SK-N-SH (cell line): ENCODE results near the gene GPX2. TPM values are rescaled to one million over a fixed set of nuclear protein-coding genes. Genes with fewer than 3 reads are reported as not detected.
A peak's percentile ranks its signal among the peaks of the same experiment; 100 is the strongest.
"Not testable (repeated sequence)": the region's sequence is repeated elsewhere in the genome, so short reads cannot be mapped to it uniquely, and the experiment has no call there.

ENCODE experiments used
- CTCF ChIA-PET: fragments of 300-600, 350-600 bp; formaldehyde crosslinking; extraction: SDS; loops from one replicate; lab custom pipeline; 2021; lab: Yijun Ruan, JAX
- POLR2A ChIA-PET: fragments of 350-600 bp; sonication (Branson Sonifier 250); formaldehyde crosslinking; extraction: SDS; loops from one replicate; lab custom pipeline; 2020; ENCODE audit warnings: antibody characterized with exemption, inconsistent platforms; lab: Yijun Ruan, JAX
- DNase-seq: peaks from one replicate; pipeline ENCODE4 v3.0.0; 2012
- H2AFZ ChIP-seq: fragments of 200-600 bp; sonication (generic); 2 replicates; pipeline ENCODE4 v1.8.1; 2016; ENCODE audit warnings: antibody characterized with exemption, mild to moderate bottlenecking, low read depth
- H3F3A ChIP-seq: fragments of 200-600 bp; sonication (generic); replicated peaks from 2 replicates; pipeline ENCODE3; 2016; ENCODE audit warnings: antibody characterized with exemption, mild to moderate bottlenecking; ENCODE audit not compliant: insufficient read depth
- H3K27ac ChIP-seq, 2 experiments: fragments of 200-500 bp in 1 of 2; fragments of 200-600 bp in 1 of 2; sonication (Bioruptor generic) in 1 of 2; sonication (generic), shearing (Covaris generic) in 1 of 2; 2 replicates each; pipeline versions ENCODE4 v1.5.1 to v1.6.1; 2014 to 2016; ENCODE audit warnings: low read depth in 2 of 2, inconsistent platforms in 1 of 2, low read length in 1 of 2, mild to moderate bottlenecking in 1 of 2, mixed read lengths in 1 of 2
- H3K27me3 ChIP-seq: fragments of 200-600 bp; sonication (generic), shearing (Covaris generic); 2 replicates; pipeline ENCODE4 v1.6.1; 2016; ENCODE audit warnings: mixed run types; ENCODE audit not compliant: insufficient read depth
- H3K36me3 ChIP-seq, 2 experiments: fragments of 200-500 bp in 1 of 2; fragments of 200-600 bp in 1 of 2; sonication (Bioruptor generic) in 1 of 2; sonication (generic) in 1 of 2; replicated peaks in 1 of 2; 2 replicates each; pipeline versions ENCODE3 to v1.5.1; 2014 to 2016; ENCODE audit warnings: low read length in 1 of 2, mild to moderate bottlenecking in 1 of 2; ENCODE audit not compliant: insufficient read depth in 2 of 2, control insufficient read depth in 1 of 2
- H3K4me1 ChIP-seq, 2 experiments: fragments of 200-500 bp in 1 of 2; fragments of 200-600 bp in 1 of 2; sonication (Bioruptor generic) in 1 of 2; sonication (generic), shearing (Covaris generic) in 1 of 2; 2 replicates each; pipeline versions ENCODE4 v1.5.1 to v1.6.1; 2014 to 2016; ENCODE audit warnings: low read depth in 1 of 2, low read length in 1 of 2, mixed run types in 1 of 2; ENCODE audit not compliant: insufficient read depth in 2 of 2, control insufficient read depth in 1 of 2
- H3K4me2 ChIP-seq: fragments of 200-600 bp; sonication (generic), shearing (Covaris generic); 2 replicates; pipeline ENCODE4 v1.6.1; 2017; ENCODE audit warnings: mixed run types
- H3K4me3 ChIP-seq, 2 experiments: fragments of 200-500 bp in 1 of 2; fragments of 200-600 bp in 1 of 2; sonication (Bioruptor generic) in 1 of 2; sonication (generic), shearing (Covaris generic) in 1 of 2; 2 replicates each; pipeline versions ENCODE4 v1.5.1 to v1.8.1; 2014 to 2016; ENCODE audit warnings: low read depth in 2 of 2, inconsistent platforms in 1 of 2, low read length in 1 of 2, mild to moderate bottlenecking in 1 of 2, mixed read lengths in 1 of 2, moderate library complexity in 1 of 2
- H3K79me2 ChIP-seq: fragments of 200-600 bp; sonication (generic); 2 replicates; pipeline ENCODE4 v1.8.1; 2017; ENCODE audit warnings: mild to moderate bottlenecking; ENCODE audit not compliant: insufficient read depth
- H3K9ac ChIP-seq: fragments of 200-600 bp; sonication (generic); 2 replicates; pipeline ENCODE4 v1.6.1; 2017; ENCODE audit warnings: mixed run types
- H3K9me2 ChIP-seq: fragments of 200-600 bp; sonication (generic); 2 replicates; pipeline ENCODE4 v1.6.1; 2017; ENCODE audit warnings: mixed run types
- H3K9me3 ChIP-seq: fragments of 200-600 bp; sonication (generic); 2 replicates; pipeline ENCODE4 v1.6.1; 2017; ENCODE audit warnings: mixed run types, mild to moderate bottlenecking, moderate library complexity
- H4K20me1 ChIP-seq: fragments of 200-600 bp; sonication (generic); 2 replicates; pipeline ENCODE4 v1.6.1; 2017; ENCODE audit warnings: mild to moderate bottlenecking, mixed run types; ENCODE audit not compliant: insufficient read depth
- CHD2 ChIP-seq: fragments of 150-350 bp; IDR thresholded peaks from 2 replicates; pipeline ENCODE4 v1.6.1; 2018; ENCODE audit warnings: low read length; ENCODE audit not compliant: partially characterized antibody
- ELF1 ChIP-seq: IDR thresholded peaks from 2 replicates; pipeline ENCODE4 v1.4.0; 2012
- EP300 ChIP-seq, 2 experiments: IDR thresholded peaks; 2 replicates each; pipeline versions ENCODE4 v1.4.0 to v1.6.1; 2012; ENCODE audit warnings: borderline replicate concordance in 1 of 2, low read depth in 1 of 2, low read length in 1 of 2
- EZH2phosphoT487 ChIP-seq: fragments of 200-600 bp; sonication (generic); IDR thresholded peaks from 2 replicates; pipeline ENCODE4 v1.6.1; 2017; ENCODE audit warnings: low read depth, mixed run types, mild to moderate bottlenecking, antibody characterized with exemption, moderate library complexity, borderline replicate concordance
- FOSL2 ChIP-seq: IDR thresholded peaks from 2 replicates; pipeline ENCODE4 v1.4.0; 2012; ENCODE audit warnings: low read depth, mild to moderate bottlenecking, moderate library complexity, borderline replicate concordance
- GABPA ChIP-seq: IDR thresholded peaks from 2 replicates; pipeline ENCODE4 v1.4.0; 2012; ENCODE audit warnings: low read depth, mild to moderate bottlenecking
- JUND ChIP-seq: IDR thresholded peaks from 2 replicates; pipeline ENCODE4 v1.4.0; 2012
- NFIC ChIP-seq: IDR thresholded peaks from 2 replicates; pipeline ENCODE4 v1.4.0; 2012; ENCODE audit warnings: borderline replicate concordance
- NRF1 ChIP-seq: IDR thresholded peaks from 2 replicates; pipeline ENCODE4 v1.6.1; 2012; ENCODE audit warnings: low read depth, mild to moderate bottlenecking, low read length
- RCOR1 ChIP-seq: fragments of 150-350 bp; IDR thresholded peaks from 2 replicates; pipeline ENCODE4 v1.6.1; 2017; ENCODE audit warnings: antibody characterized with exemption, low read length
- RXRA ChIP-seq: IDR thresholded peaks from 2 replicates; pipeline ENCODE4 v1.4.0; 2012; ENCODE audit warnings: low read depth, mild to moderate bottlenecking, borderline replicate concordance
- SIN3A ChIP-seq: IDR thresholded peaks from 2 replicates; pipeline ENCODE4 v1.6.1; 2012; ENCODE audit warnings: low read depth, mild to moderate bottlenecking, low read length, moderate library complexity, borderline replicate concordance
- TCF12 ChIP-seq: IDR thresholded peaks from 2 replicates; pipeline ENCODE4 v1.4.0; 2012
- TEAD4 ChIP-seq: IDR thresholded peaks from 2 replicates; pipeline ENCODE4 v1.4.0; 2012; ENCODE audit warnings: mild to moderate bottlenecking, borderline replicate concordance; ENCODE audit not compliant: insufficient read depth
- YY1 ChIP-seq: IDR thresholded peaks from 2 replicates; pipeline ENCODE4 v1.4.0; 2012; ENCODE audit warnings: low read depth, mild to moderate bottlenecking
- ZBTB33 ChIP-seq: IDR thresholded peaks from 2 replicates; pipeline ENCODE4 v1.4.0; 2012; ENCODE audit warnings: low read depth, borderline replicate concordance
- WGBS: methylation state at CpG from one replicate; pipeline ENCODE4 v1.1.6; 2017; ENCODE audit warnings: low lambda C conversion rate; 5-methylcytosine and 5-hydroxymethylcytosine counted together
- polyA plus RNA-seq, 3 experiments: library from polyadenylated mRNA; depleted of rRNA; stranded (reverse); fragments of >200 nt; gene quantifications; 2 replicates each; pipeline ENCODE4 v1.2.3, GENCODE V29; 2012
- TF ChIP-seq, protein P1 (sequence below): fragments of 150-350 bp; IDR thresholded peaks from 2 replicates; pipeline ENCODE4 v1.6.1; 2017; ENCODE audit warnings: antibody characterized with exemption, low read length, low read depth, borderline replicate concordance
- TF ChIP-seq, protein P2 (sequence below): fragments of 150-350 bp; IDR thresholded peaks from 2 replicates; pipeline ENCODE4 v1.6.1; 2016; ENCODE audit warnings: mild to moderate bottlenecking, low read depth, low read length
- TF ChIP-seq, protein P3 (sequence below): IDR thresholded peaks from 2 replicates; pipeline ENCODE4; 2012
- TF ChIP-seq, protein P4 (sequence below): fragments of 200-600 bp; sonication (generic); IDR thresholded peaks from 2 replicates; pipeline ENCODE4 v1.6.1; 2017; ENCODE audit warnings: antibody characterized with exemption, mild to moderate bottlenecking, moderate library complexity

The GPX2 gene
- polyA plus RNA-seq, 1 of the 3 experiments (the other 2 are of a cell fraction), result not detected

DNA sequence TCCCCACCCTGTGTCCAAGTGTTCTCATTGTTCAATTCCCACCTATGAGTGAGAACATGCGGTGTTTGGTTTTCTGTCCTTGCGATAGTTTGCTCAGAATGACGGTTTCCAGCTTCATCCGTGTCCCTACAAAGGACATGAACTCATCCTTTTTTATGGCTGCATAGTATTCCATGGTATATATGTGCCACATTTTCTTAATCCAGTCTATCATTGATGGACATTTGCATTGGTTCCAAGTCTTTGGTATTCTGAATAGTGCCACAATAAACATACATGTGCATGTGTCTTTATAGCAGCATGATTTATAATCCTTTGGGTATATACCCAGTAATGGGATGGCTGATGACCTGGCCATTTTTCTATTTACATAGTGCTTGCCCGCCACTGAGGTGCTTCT lies 29.1 kb downstream of the GPX2 start:
- H3K9me2 ChIP-seq, H3K9me3 ChIP-seq, POLR2A ChIA-PET, H3K36me3 ChIP-seq, H3F3A ChIP-seq, H3K9ac ChIP-seq, H3K27me3 ChIP-seq, DNase-seq, H4K20me1 ChIP-seq: not testable (repeated sequence)
- Histone ChIP-seq H3K4me1 (peaks cover 9 to 12% of the 10 kb centered on the region in 2 experiments; a peak in 3 of 4 replicates), H3K27ac (peak overlapping the region in 1 of 2 experiments; percentile 86; a peak in 1 of 4 replicates), H3K4me3 (peak overlapping the region; percentile 79 to 97; a peak in 3 of 4 replicates), H2AFZ (peak overlapping the region; percentile 91), H3K79me2 (peaks cover 42% of the 10 kb centered on the region), H3K4me2 (peak overlapping the region; percentile 78)
- WGBS, result 63% methylated on average over 5 of the region's 5 CpGs
- CTCF ChIA-PET, result interaction anchor here (2.1 kb wide), 1 partner anchor 112 kb away, joined by 7 read pairs; no protein-coding TSS in a partner anchor

GRCh38 chr14:64912261-64912660 lies 30.3 kb downstream of the GPX2 start:
- TF ChIP-seq EZH2phosphoT487 (no peak), YY1 (no peak), SIN3A (no peak), ELF1 (no peak), GABPA (no peak), CHD2 (no peak), EP300 (IDR thresholded peaks at IDR 0.05; ENCODE audit: borderline replicate concordance in 1 of 2, low read depth in 1 of 2, low read length in 1 of 2) (no peak), TCF12 (no peak), RCOR1 (no peak), FOSL2 (no peak), NRF1 (no peak), JUND (no peak), NFIC (no peak), ZBTB33 (no peak), TEAD4 (no peak), RXRA (no peak)
- TF ChIP-seq, protein P1, sequence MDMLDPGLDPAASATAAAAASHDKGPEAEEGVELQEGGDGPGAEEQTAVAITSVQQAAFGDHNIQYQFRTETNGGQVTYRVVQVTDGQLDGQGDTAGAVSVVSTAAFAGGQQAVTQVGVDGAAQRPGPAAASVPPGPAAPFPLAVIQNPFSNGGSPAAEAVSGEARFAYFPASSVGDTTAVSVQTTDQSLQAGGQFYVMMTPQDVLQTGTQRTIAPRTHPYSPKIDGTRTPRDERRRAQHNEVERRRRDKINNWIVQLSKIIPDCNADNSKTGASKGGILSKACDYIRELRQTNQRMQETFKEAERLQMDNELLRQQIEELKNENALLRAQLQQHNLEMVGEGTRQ, result no peak
- TF ChIP-seq, protein P2, sequence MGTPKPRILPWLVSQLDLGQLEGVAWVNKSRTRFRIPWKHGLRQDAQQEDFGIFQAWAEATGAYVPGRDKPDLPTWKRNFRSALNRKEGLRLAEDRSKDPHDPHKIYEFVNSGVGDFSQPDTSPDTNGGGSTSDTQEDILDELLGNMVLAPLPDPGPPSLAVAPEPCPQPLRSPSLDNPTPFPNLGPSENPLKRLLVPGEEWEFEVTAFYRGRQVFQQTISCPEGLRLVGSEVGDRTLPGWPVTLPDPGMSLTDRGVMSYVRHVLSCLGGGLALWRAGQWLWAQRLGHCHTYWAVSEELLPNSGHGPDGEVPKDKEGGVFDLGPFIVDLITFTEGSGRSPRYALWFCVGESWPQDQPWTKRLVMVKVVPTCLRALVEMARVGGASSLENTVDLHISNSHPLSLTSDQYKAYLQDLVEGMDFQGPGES, result no peak
- TF ChIP-seq, protein P3, sequence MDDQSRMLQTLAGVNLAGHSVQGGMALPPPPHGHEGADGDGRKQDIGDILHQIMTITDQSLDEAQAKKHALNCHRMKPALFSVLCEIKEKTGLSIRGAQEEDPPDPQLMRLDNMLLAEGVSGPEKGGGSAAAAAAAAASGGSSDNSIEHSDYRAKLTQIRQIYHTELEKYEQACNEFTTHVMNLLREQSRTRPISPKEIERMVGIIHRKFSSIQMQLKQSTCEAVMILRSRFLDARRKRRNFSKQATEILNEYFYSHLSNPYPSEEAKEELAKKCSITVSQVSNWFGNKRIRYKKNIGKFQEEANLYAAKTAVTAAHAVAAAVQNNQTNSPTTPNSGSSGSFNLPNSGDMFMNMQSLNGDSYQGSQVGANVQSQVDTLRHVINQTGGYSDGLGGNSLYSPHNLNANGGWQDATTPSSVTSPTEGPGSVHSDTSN, result no peak
- TF ChIP-seq, protein P4, sequence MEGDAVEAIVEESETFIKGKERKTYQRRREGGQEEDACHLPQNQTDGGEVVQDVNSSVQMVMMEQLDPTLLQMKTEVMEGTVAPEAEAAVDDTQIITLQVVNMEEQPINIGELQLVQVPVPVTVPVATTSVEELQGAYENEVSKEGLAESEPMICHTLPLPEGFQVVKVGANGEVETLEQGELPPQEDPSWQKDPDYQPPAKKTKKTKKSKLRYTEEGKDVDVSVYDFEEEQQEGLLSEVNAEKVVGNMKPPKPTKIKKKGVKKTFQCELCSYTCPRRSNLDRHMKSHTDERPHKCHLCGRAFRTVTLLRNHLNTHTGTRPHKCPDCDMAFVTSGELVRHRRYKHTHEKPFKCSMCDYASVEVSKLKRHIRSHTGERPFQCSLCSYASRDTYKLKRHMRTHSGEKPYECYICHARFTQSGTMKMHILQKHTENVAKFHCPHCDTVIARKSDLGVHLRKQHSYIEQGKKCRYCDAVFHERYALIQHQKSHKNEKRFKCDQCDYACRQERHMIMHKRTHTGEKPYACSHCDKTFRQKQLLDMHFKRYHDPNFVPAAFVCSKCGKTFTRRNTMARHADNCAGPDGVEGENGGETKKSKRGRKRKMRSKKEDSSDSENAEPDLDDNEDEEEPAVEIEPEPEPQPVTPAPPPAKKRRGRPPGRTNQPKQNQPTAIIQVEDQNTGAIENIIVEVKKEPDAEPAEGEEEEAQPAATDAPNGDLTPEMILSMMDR, result no peak
- TF ChIP-seq, all 33 proteins: peak for 0

More at GRCh38 chr14:64912261-64912660, 30.3 kb downstream of the GPX2 start:
- H4K20me1 ChIP-seq, result no peaks in the 10 kb centered on the region
- ChIA-PET CTCF (interaction anchor here (1.7 to 5.5 kb wide), 4 partner anchors 12 to 148 kb away, joined by 4 to 44 read pairs (median 12); no protein-coding TSS in a partner anchor), POLR2A (no interaction called here)
- no peak overlapping the region for H3K27ac ChIP-seq
- WGBS, result 0% methylated on average over 1 of the region's 1 CpG
- H3F3A ChIP-seq, result peaks cover 3% of the 10 kb centered on the region
- no peaks in the 10 kb centered on the region for H3K36me3 ChIP-seq
- peaks cover 0 to 9% of the 10 kb centered on the region in 2 experiments; a peak in 2 of 4 replicates for H3K4me1 ChIP-seq
- no peak overlapping the region for H3K4me3 ChIP-seq
- H3K9me3 ChIP-seq, result no peaks in the 10 kb centered on the region
- no peak overlapping the region for H3K9ac ChIP-seq
- H2AFZ ChIP-seq, result no peak overlapping the region
- DNase-seq, result no peak
- H3K27me3 ChIP-seq, result no peaks in the 10 kb centered on the region
- no peaks in the 10 kb centered on the region for H3K9me2 ChIP-seq
- no peak overlapping the region for H3K4me2 ChIP-seq
- peaks cover 30% of the 10 kb centered on the region for H3K79me2 ChIP-seq
